A549 (cell line): ENCODE measurements around the gene SELL. TPM values are rescaled to one million over a fixed set of nuclear protein-coding genes. Genes with fewer than 3 reads are reported as not detected.

Experiments
- ATAC-seq, 2 experiments: fragments of 200-7000 bp in 1 of 2; fragments of >200 bp in 1 of 2; cut with Nextera tagmentation in 1 of 2; cut with Tn5 transposase in 1 of 2; 3 replicates each; pipeline versions ENCODE4 v1.8.0 to v1.9.1; 2018 to 2020; ENCODE audit warnings: mild to moderate bottlenecking in 1 of 2, moderate library complexity in 1 of 2
- CTCF ChIA-PET: fragments of 300-600 bp; sonication (Branson Sonifier 250); formaldehyde crosslinking; extraction: SDS; loops from one replicate; lab custom pipeline; 2021; ENCODE audit warnings: antibody characterized with exemption, inconsistent platforms; lab: Yijun Ruan, JAX
- POLR2A ChIA-PET: fragments of 350-600 bp; formaldehyde crosslinking; extraction: SDS; loops from one replicate; lab custom pipeline; 2021; ENCODE audit warnings: antibody characterized with exemption, inconsistent platforms; lab: Yijun Ruan, JAX
- DNase-seq, 2 experiments: peaks; one replicate each; pipeline versions ENCODE4 v3.0.0 to v3.0.0-alpha.2; 2011 to 2016; ENCODE audit warnings: low read depth in 1 of 2, low spot score in 1 of 2
- FAIRE-seq: peaks from 2 replicates; lab custom pipeline; 2011; peaks lifted over from hg19 to GRCh38; lab: Jason Lieb, UNC
- H3K27ac ChIP-seq, 2 experiments: fragments of >200 bp; sonication (Bioruptor Twin); formaldehyde crosslinking; 3 replicates each; pipeline ENCODE4 v1.5.1; 2016 to 2017
- H3K4me1 ChIP-seq: fragments of >200 bp; sonication (Bioruptor Twin); formaldehyde crosslinking; 3 replicates; pipeline ENCODE4 v1.6.1; 2016
- H3K4me2 ChIP-seq: fragments of >200 bp; sonication (Bioruptor Twin); formaldehyde crosslinking; 3 replicates; pipeline ENCODE4 v1.6.1; 2016
- H3K4me3 ChIP-seq: fragments of >200 bp; sonication (Bioruptor Twin); formaldehyde crosslinking; 3 replicates; pipeline ENCODE4 v1.5.1; 2016
- H3K9me3 ChIP-seq: fragments of >200 bp; sonication (Bioruptor Twin); formaldehyde crosslinking; 3 replicates; pipeline ENCODE4 v1.6.1; 2016
- BCL3 ChIP-seq: fragments of >200 bp; sonication (Bioruptor Twin); formaldehyde crosslinking; IDR thresholded peaks from 3 replicates; pipeline ENCODE4 v1.6.1; 2016
- BHLHE40 ChIP-seq: IDR thresholded peaks from 2 replicates; pipeline ENCODE4 v1.6.1; 2012; ENCODE audit warnings: low read depth, low read length, inconsistent platforms
- CEBPB ChIP-seq, 2 experiments: fragments of >200 bp in 1 of 2; sonication (Bioruptor Twin) in 1 of 2; formaldehyde crosslinking in 1 of 2; IDR thresholded peaks; 2 replicates each; pipeline ENCODE4 v1.6.1; 2012 to 2016
- E2F6 ChIP-seq: IDR thresholded peaks from 2 replicates; pipeline ENCODE4 v1.6.1; 2012; ENCODE audit warnings: low read depth, borderline replicate concordance
- EP300 ChIP-seq, 2 experiments: fragments of >200 bp; sonication (Bioruptor Twin); formaldehyde crosslinking; IDR thresholded peaks; 2 replicates in 1 of 2; 3 replicates in 1 of 2; pipeline ENCODE4 v1.6.1; 2016 to 2017
- FOSB ChIP-seq: fragments of 250-450 bp; sonication (Bioruptor Pico); IDR thresholded peaks from 2 replicates; pipeline ENCODE4 v1.5.0; 2020; ENCODE audit warnings: mild to moderate bottlenecking, moderate library complexity
- HOXA7 ChIP-seq: fragments of 250-450 bp; sonication (Bioruptor Pico); IDR thresholded peaks from 2 replicates; pipeline ENCODE4 v1.5.0; 2020; ENCODE audit warnings: mild to moderate bottlenecking, moderate library complexity
- KDM1A ChIP-seq: fragments of 200-600 bp; sonication (generic); IDR thresholded peaks from 2 replicates; pipeline ENCODE4 v1.6.1; 2016; ENCODE audit warnings: low read depth, mild to moderate bottlenecking
- MAFK ChIP-seq: fragments of 450-650 bp; IDR thresholded peaks from 2 replicates; pipeline ENCODE4 v1.6.1; 2014; ENCODE audit not compliant: partially characterized antibody
- MAZ ChIP-seq: fragments of 150-350 bp; IDR thresholded peaks from 2 replicates; pipeline ENCODE4 v1.6.1; 2014; ENCODE audit warnings: antibody characterized with exemption, low read depth, low read length, borderline replicate concordance
- MYC ChIP-seq: IDR thresholded peaks from 2 replicates; pipeline ENCODE4 v1.6.1; 2012; ENCODE audit warnings: mild to moderate bottlenecking, inconsistent platforms, low read length, improper control_type of control experiment, borderline replicate concordance
- NFE2L2 ChIP-seq: fragments of 150-350 bp; conservative IDR thresholded peaks from 2 replicates; pipeline ENCODE4 v1.6.1; 2014; ENCODE audit warnings: low read length
- NPAS2 ChIP-seq: fragments of 250-450 bp; sonication (Bioruptor Pico); IDR thresholded peaks from 2 replicates; pipeline ENCODE4 v1.8.0; 2022; ENCODE audit warnings: mild to moderate bottlenecking, moderate library complexity, borderline replicate concordance
- PHF8 ChIP-seq: fragments of 200-600 bp; sonication (generic); IDR thresholded peaks from 2 replicates; pipeline ENCODE4 v1.6.1; 2016; ENCODE audit warnings: low read depth, mild to moderate bottlenecking, antibody characterized with exemption, moderate library complexity, borderline replicate concordance
- RAD21 ChIP-seq, 2 experiments: fragments of >200 bp in 1 of 2; sonication (Bioruptor Twin) in 1 of 2; formaldehyde crosslinking in 1 of 2; IDR thresholded peaks in 1 of 2; conservative IDR thresholded peaks in 1 of 2; 2 replicates in 1 of 2; 3 replicates in 1 of 2; pipeline ENCODE4 v1.6.1; 2012 to 2018; ENCODE audit warnings: inconsistent platforms in 1 of 2
- REST ChIP-seq: fragments of 200-600 bp; sonication (generic); IDR thresholded peaks from 2 replicates; pipeline ENCODE4 v1.6.1; 2016; ENCODE audit warnings: antibody characterized with exemption, mild to moderate bottlenecking, moderate library complexity
- RNF2 ChIP-seq: fragments of 200-600 bp; sonication (generic); IDR thresholded peaks from 2 replicates; pipeline ENCODE4 v1.6.1; 2016; ENCODE audit warnings: low read depth, mild to moderate bottlenecking, antibody characterized with exemption, moderate library complexity, borderline replicate concordance
- SMC3 ChIP-seq: fragments of >200 bp; sonication (Bioruptor Twin); formaldehyde crosslinking; IDR thresholded peaks from 3 replicates; pipeline ENCODE4 v1.6.1; 2018; ENCODE audit warnings: inconsistent platforms
- TFCP2L1 ChIP-seq: fragments of 250-450 bp; sonication (Bioruptor Pico); IDR thresholded peaks from 2 replicates; pipeline ENCODE4 v1.5.0; 2021; ENCODE audit warnings: mild to moderate bottlenecking
- WGBS: methylation state at CpG from one replicate; pipeline ENCODE4 v1.1.6; 2017; ENCODE audit errors: missing lambda C conversion rate; 5-methylcytosine and 5-hydroxymethylcytosine counted together
- polyA plus RNA-seq, 4 experiments: library from polyadenylated mRNA; depleted of rRNA in 3 of 4; stranded (reverse); fragments of >200 nt; fragmentation: RNase III in 1 of 4; extraction: RNeasy Plus Mini Kit Qiagen cat#74134 plus additional on column Dnase treatment in 1 of 4; gene quantifications; 2 replicates in 3 of 4; 3 replicates in 1 of 4; pipeline ENCODE4 v1.2.3, GENCODE V29; 2011 to 2017
- TF ChIP-seq, protein P1 (sequence below): IDR thresholded peaks from 2 replicates; pipeline ENCODE4 v1.6.1; 2012

SELL gene
- polyA plus RNA-seq, 2 of the 4 experiments (the other 2 are of a cell fraction): 0.39 TPM

- ATAC-seq (no peak), DNase-seq (no peak), FAIRE-seq (no peak)
- Histone ChIP-seq H3K4me3 (no peak overlapping the region), H3K4me2 (no peak overlapping the region), H3K27ac (no peak overlapping the region), H3K4me1 (no peaks in the 10 kb centered on the region), H3K9me3 (no peaks in the 10 kb centered on the region)
- 58% methylated on average over 3 of the region's 3 CpGs for WGBS
- CTCF ChIA-PET: no interaction called here
- TF ChIP-seq SMC3: no peak
- no peak for TF ChIP-seq EP300 (IDR thresholded peaks at IDR 0.05)
- TF ChIP-seq RAD21 (conservative IDR thresholded peaks at IDR 0.05 in 1 of 2, IDR thresholded peaks at IDR 0.05 in 1 of 2): no peak
- TF ChIP-seq MYC: no peak
- no peak for TF ChIP-seq CEBPB (IDR thresholded peaks at IDR 0.05)
- TF ChIP-seq FOSB (CRISPR knock-in tag): no peak
- TF ChIP-seq REST: no peak
- TF ChIP-seq HOXA7: no peak
- no peak for TF ChIP-seq MAFK
- no peak for TF ChIP-seq BHLHE40
- TF ChIP-seq KDM1A: no peak
- TF ChIP-seq NPAS2 (CRISPR knock-in tag): no peak
- no peak for TF ChIP-seq MAZ
- TF ChIP-seq NFE2L2: no peak
- TF ChIP-seq TFCP2L1 (CRISPR knock-in tag): no peak
- POLR2A ChIA-PET: no interaction called here
Observed at GRCh38 chr1:169759038-169759437, 47.6 kb upstream of the SELL start.

DNA sequence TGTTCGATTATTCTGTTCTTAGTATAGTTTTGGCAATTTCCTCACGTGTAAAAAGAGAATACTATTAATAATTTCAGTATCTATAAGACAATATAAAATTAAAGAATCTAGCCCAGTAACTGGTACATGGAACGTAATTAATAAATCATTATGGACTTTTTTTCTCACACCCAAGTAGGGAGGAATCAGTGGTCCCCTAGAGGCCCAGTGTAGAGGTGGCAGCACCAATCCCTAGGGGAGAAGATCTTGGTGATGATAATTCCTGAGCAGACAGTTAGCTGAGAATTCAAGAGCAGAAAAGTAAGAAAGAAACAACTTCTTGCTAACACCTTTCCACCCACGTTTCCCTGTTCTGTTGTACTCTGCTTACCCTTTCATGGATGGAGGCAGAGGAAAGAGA, 42.1 kb upstream of the SELL start:
- ATAC-seq (no peak), DNase-seq (no peak), FAIRE-seq (no peak)
- Histone ChIP-seq H3K4me3 (no peak overlapping the region), H3K27ac (no peak overlapping the region), H3K9me3 (no peaks in the 10 kb centered on the region), H3K4me1 (no peaks in the 10 kb centered on the region), H3K4me2 (no peak overlapping the region)
- TF ChIP-seq FOSB (CRISPR knock-in tag) (no peak), BHLHE40 (no peak), PHF8 (no peak), RNF2 (no peak), E2F6 (no peak), BCL3 (no peak), EP300 (IDR thresholded peaks at IDR 0.05) (no peak), MYC (no peak)
- TF ChIP-seq, protein P1, sequence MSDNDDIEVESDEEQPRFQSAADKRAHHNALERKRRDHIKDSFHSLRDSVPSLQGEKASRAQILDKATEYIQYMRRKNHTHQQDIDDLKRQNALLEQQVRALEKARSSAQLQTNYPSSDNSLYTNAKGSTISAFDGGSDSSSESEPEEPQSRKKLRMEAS: no peak
- POLR2A ChIA-PET: no interaction called here
- WGBS: 31% methylated on average over 4 of the region's 4 CpGs
- CTCF ChIA-PET: no interaction called here
